A673 (cell line): ENCODE data around the gene TBL1X.

Experiments
- EZH2 ChIP-seq: fragments of 200-600 bp; sonication (generic); IDR thresholded peaks from 2 replicates; pipeline ENCODE4 v1.6.1; 2017; ENCODE audit warnings: borderline replicate concordance, low read depth, mild to moderate bottlenecking, mixed read lengths, antibody characterized with exemption, low read length; ENCODE audit not compliant: poor library complexity, severe bottlenecking
- TF ChIP-seq, protein P1 (sequence below): fragments of 300-800, 200-600 bp; sonication (generic); conservative IDR thresholded peaks from 2 replicates; pipeline ENCODE4 v1.5.1; 2017; ENCODE audit warnings: low read depth, mild to moderate bottlenecking, antibody characterized with exemption, low read length, moderate library complexity, mixed read lengths

DNA sequence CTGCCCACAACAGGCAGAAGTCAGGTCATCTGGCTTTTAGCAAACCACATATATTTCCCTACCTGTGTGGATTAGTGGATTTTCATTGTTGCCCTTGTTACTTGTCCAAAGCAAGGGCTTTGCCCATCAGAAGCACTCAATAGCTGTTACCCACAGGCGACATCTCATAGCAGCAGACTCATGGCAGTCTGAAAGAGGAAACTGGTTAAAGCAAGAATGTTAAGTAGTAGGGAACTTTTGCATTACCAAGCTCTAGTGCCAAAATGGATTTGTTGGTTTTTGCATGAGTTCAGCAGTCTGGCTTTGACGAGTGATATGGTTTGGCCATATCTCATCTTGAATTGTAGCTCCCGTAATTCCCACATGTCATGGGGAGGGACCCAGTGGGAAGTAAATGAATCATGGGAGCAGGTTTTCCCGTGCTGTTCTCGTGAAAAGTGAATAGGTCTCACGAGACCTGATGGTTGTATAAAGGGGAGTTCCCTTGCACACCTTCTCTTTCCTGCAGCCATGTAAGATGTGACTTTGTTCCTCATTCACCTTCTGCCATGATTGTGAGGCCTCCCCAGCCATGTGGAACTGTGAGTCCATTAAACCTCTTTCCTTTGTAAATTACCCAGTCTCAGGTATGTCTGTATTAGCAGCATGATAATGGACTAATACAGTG is 192.9 kb downstream of the TBL1X start:
- TF ChIP-seq EZH2, result no peak
- TF ChIP-seq, protein P1, sequence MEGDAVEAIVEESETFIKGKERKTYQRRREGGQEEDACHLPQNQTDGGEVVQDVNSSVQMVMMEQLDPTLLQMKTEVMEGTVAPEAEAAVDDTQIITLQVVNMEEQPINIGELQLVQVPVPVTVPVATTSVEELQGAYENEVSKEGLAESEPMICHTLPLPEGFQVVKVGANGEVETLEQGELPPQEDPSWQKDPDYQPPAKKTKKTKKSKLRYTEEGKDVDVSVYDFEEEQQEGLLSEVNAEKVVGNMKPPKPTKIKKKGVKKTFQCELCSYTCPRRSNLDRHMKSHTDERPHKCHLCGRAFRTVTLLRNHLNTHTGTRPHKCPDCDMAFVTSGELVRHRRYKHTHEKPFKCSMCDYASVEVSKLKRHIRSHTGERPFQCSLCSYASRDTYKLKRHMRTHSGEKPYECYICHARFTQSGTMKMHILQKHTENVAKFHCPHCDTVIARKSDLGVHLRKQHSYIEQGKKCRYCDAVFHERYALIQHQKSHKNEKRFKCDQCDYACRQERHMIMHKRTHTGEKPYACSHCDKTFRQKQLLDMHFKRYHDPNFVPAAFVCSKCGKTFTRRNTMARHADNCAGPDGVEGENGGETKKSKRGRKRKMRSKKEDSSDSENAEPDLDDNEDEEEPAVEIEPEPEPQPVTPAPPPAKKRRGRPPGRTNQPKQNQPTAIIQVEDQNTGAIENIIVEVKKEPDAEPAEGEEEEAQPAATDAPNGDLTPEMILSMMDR, result no peak
